Breast epithelium (tissue), 4 donors: Measurements from ENCODE around the gene NLRP9. TPM values are rescaled to one million over a fixed set of nuclear protein-coding genes. Genes with fewer than 3 reads are reported as not detected.

Source experiments
- DNase-seq, 2 donors: peaks; one replicate each; pipeline ENCODE4 v3.0.0-alpha.2; 2019; ENCODE audit warnings: low spot score in 2 of 2
- H3K27ac ChIP-seq, 2 donors: fragments of 200-600 bp; sonication (generic) in 1 of 2; one replicate each; pipeline ENCODE4 v1.5.1; 2016 to 2019; ENCODE audit warnings: mild to moderate bottlenecking in 1 of 2
- H3K27me3 ChIP-seq, 2 donors: fragments of 200-600 bp; sonication (generic) in 1 of 2; one replicate each; pipeline versions ENCODE4 v1.5.1 to v1.6.0; 2017 to 2019; ENCODE audit warnings: control low read depth in 1 of 2, mild to moderate bottlenecking in 1 of 2
- H3K36me3 ChIP-seq: fragments of 200-600 bp; one replicate; pipeline ENCODE4 v1.5.1; 2019
- H3K4me1 ChIP-seq, 2 donors: fragments of 200-600 bp; sonication (generic); one replicate each; pipeline ENCODE4 v1.5.1; 2016 to 2019; ENCODE audit warnings: control low read depth in 1 of 2
- H3K4me3 ChIP-seq, 3 donors: fragments of 200-600 bp; sonication (generic); 1 replicate in 2 of 3; 2 replicates in 1 of 3; pipeline ENCODE4 v1.5.1; 2016 to 2019; ENCODE audit warnings: mild to moderate bottlenecking in 3 of 3, moderate library complexity in 2 of 3
- H3K9me3 ChIP-seq, 2 donors: fragments of 200-600 bp; sonication (generic) in 1 of 2; one replicate each; pipeline ENCODE4 v1.5.1; 2016 to 2019; ENCODE audit warnings: control low read depth in 1 of 2
- POLR2A ChIP-seq: fragments of 450-650 bp; IDR thresholded peaks from one replicate; pipeline ENCODE4 v1.6.1; 2016; ENCODE audit warnings: antibody characterized with exemption, mild to moderate bottlenecking, moderate library complexity
- POLR2AphosphoS5 ChIP-seq, 3 donors: sonication (generic); formaldehyde crosslinking; IDR thresholded peaks; one replicate each; pipeline ENCODE4 v1.6.1; 2017; ENCODE audit warnings: antibody characterized with exemption in 3 of 3
- intact Hi-C: fragments of 100-400 bp; cut with DNase I; formaldehyde crosslinking; loops from one replicate; pipeline ENCODE4 v1.15.1; 2023; ENCODE audit warnings: low total_unique reads
- total RNA-seq, 3 donors: library from RNA; depleted of rRNA; stranded (reverse); fragments of >200 nt; gene quantifications; one replicate each; pipeline ENCODE4 v1.1.0, GENCODE V29; 2016
- TF ChIP-seq, protein P1 (sequence below), 3 donors: fragments of 450-650 bp; IDR thresholded peaks; one replicate each; pipeline ENCODE4 v1.5.1; 2016 to 2017; ENCODE audit warnings: antibody characterized with exemption in 3 of 3, mild to moderate bottlenecking in 3 of 3, moderate library complexity in 3 of 3

NLRP9 gene
- total RNA-seq, 3 donors from 2014 or later: not detected

DNA sequence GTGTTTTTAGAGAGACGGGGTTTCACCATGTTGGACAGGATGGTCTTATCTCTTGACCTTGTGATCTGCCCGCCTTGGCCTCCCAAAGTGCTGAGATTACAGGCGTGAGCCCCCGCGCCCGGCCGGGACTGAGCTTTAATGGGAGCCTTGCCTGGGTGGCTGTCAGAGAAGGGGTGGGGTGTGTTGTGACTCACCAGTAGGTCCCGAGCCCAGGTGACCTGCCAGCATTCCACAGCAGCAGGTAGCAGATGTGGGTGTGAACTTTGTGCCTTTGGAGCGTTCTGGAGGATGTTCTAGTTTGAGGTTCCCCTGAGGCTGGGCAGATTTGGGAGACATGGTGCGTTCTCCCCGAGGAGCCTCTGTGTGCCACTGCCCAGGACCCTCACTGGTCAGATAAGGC lies 70.2 kb downstream of the NLRP9 start:
- H3K36me3 ChIP-seq: peaks cover 36% of the 10 kb centered on the region

DNA sequence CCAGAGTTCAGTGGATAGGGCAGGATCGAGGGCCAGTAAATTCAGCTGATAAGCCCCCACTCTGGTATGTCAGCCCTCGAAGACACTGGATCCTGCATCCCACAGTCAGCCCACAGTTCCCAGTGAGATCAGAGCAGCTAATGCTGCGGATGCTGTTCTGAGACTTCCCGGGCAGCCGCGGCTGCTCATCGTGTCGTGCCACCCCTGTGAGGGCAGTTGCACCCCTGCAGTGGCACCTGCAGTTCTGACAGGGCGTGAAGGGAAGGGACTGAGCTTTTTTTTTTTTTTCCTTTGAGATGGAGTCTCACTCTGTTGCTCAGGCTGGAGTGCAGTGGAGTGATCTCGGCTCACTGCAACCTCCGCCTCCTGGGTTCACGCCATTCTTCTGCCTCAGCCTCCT lies 70.7 kb downstream of the NLRP9 start:
- H3K9me3 ChIP-seq: no peaks in the 10 kb centered on the region
- TF ChIP-seq, protein P1, sequence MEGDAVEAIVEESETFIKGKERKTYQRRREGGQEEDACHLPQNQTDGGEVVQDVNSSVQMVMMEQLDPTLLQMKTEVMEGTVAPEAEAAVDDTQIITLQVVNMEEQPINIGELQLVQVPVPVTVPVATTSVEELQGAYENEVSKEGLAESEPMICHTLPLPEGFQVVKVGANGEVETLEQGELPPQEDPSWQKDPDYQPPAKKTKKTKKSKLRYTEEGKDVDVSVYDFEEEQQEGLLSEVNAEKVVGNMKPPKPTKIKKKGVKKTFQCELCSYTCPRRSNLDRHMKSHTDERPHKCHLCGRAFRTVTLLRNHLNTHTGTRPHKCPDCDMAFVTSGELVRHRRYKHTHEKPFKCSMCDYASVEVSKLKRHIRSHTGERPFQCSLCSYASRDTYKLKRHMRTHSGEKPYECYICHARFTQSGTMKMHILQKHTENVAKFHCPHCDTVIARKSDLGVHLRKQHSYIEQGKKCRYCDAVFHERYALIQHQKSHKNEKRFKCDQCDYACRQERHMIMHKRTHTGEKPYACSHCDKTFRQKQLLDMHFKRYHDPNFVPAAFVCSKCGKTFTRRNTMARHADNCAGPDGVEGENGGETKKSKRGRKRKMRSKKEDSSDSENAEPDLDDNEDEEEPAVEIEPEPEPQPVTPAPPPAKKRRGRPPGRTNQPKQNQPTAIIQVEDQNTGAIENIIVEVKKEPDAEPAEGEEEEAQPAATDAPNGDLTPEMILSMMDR (IDR thresholded peaks at IDR 0.05): no peak
- H3K4me3 ChIP-seq: no peak overlapping the region
- no peak overlapping the region for H3K27ac ChIP-seq
- DNase-seq: no peak
- no peaks in the 10 kb centered on the region for H3K4me1 ChIP-seq
- intact Hi-C loops: no loop called here
- no peaks in the 10 kb centered on the region for H3K27me3 ChIP-seq
- peaks cover 40% of the 10 kb centered on the region for H3K36me3 ChIP-seq

More for the DNA sequence above, 70.2 kb downstream of the NLRP9 start:
- Histone ChIP-seq H3K27ac (no peak overlapping the region), H3K27me3 (no peaks in the 10 kb centered on the region), H3K4me3 (no peak overlapping the region), H3K4me1 (no peaks in the 10 kb centered on the region), H3K9me3 (no peaks in the 10 kb centered on the region)
- DNase-seq: no peak
- no peak for TF ChIP-seq POLR2A
- intact Hi-C loops: no loop called here

DNA sequence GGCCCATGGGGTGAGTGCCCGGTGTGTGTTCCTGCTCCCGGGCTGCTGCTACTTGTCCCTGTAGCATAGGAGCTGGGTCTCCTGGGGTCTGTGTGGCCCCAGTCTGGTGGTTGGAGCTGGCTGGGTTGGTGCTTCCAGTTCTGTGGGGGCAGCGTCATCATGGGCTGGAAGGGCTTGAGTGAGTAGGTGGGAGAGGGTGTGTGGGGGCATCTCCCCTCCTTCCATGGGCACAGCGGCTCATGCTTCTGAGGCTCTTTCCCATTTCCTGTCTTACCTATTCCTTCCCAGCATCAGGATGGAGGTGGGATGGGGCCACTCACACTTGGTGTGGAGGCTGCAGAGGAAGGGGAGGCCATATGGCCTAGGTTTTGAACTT lies 71.2 kb downstream of the NLRP9 start:
- TF ChIP-seq POLR2A: no peak
- no peak for TF ChIP-seq POLR2AphosphoS5 (IDR thresholded peaks at IDR 0.05)
- TF ChIP-seq, protein P1 (IDR thresholded peaks at IDR 0.05): no peak
- Histone ChIP-seq H3K27ac (no peak overlapping the region), H3K36me3 (peaks cover 40% of the 10 kb centered on the region), H3K27me3 (no peaks in the 10 kb centered on the region), H3K9me3 (no peaks in the 10 kb centered on the region), H3K4me1 (no peaks in the 10 kb centered on the region), H3K4me3 (no peak overlapping the region)
- intact Hi-C loops: no loop called here
- DNase-seq: no peak

DNA sequence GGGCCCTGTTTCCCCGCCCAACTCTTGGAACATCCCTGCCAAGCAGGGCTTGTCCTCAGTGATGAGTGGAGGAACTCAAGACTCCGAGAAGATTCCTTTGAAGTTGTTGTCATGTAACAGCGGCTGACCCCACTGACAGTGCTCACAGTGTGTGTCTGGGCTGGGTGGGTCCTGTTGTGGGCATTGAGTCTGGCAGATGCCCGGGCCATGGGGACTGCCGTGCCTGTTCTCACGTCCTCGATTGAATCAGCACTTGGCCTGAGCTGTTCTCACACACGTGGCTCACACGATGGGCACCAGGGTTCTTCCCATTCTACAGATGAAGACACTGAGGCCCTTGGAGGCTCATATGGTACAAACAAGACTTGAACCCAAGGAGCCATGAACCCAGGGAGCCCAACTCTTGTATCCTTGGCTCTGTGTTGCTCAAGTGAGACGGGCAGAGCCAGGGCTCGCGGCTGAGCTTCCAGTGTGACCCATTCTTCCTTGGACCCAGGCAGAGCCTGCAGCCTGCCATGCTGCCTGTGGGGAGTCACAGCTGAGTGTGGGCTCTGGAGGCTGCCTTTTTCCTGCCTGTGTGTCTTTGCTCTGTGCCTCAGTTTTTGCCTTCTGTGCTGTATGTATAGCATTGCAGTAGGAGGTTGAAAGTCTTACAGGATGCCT lies 71.7 kb downstream of the NLRP9 start:
- peaks cover 40% of the 10 kb centered on the region for H3K36me3 ChIP-seq
- H3K27me3 ChIP-seq: no peaks in the 10 kb centered on the region
- TF ChIP-seq POLR2AphosphoS5 (IDR thresholded peaks at IDR 0.05): no peak
- intact Hi-C loops: no loop called here
- no peak overlapping the region for H3K4me3 ChIP-seq
- no peaks in the 10 kb centered on the region for H3K4me1 ChIP-seq
- H3K9me3 ChIP-seq: no peaks in the 10 kb centered on the region
- no peak for DNase-seq
- H3K27ac ChIP-seq: no peak overlapping the region

DNA sequence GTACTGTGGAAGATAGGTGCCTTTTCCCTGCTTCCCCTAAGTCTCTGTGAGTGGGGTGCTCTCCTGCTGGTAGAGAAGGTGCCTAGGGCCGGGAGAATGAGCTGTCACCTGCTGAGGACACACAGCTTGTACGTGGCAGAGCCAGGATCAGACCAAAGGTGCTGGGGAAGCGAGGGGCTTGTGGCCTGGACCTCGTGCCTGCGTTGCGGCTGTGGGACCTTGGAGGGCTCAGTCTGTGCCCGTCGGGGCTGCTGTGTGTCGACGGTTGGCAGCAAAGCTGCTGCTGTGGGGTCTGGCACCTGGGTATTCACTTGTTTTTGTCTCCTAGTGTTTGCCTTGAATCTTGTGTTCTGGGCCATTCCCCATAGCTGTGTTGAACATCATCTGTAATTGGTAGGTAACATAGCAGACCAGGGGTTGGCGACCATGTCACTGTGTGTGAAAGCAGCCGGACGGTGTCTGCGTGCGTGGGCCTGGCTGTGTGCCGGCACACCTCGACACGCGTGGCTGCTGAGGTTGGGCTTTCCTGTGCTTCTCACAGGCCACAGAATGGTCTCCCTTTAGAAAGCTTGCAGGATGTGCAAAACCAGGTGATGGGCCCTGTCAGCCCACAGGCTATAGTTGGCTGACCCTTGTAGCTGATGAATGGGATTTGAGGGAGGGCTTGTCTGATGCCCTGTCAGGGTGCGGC lies 74.2 kb downstream of the NLRP9 start:
- no peak for DNase-seq

DNA sequence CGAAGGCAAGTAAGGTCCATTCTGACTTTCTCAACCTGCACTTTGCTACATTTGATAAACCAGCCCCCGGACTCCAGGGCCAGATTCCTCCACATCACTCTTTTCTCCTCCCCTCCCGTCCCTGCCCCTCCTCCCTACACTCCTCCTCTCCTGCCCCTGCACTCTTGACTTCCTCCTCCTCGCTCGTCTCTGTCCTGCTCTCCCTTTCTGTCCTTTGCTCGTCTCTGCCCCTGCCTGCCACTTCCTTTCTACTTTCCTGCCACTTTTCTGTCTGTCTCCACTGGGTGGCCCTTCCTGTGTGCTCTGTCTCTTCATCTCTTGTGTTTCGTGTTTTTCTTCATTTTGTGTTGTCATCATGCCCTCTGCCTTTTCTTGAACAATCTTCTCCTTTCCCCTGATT lies 76.4 kb downstream of the NLRP9 start:
- Histone ChIP-seq H3K4me1 (peaks cover 14 to 26% of the 10 kb centered on the region in 2 donors), H3K4me3 (no peak overlapping the region), H3K27me3 (no peaks in the 10 kb centered on the region), H3K9me3 (no peaks in the 10 kb centered on the region), H3K36me3 (peaks cover 31% of the 10 kb centered on the region), H3K27ac (no peak overlapping the region)
- no peak for DNase-seq
- no peak for TF ChIP-seq POLR2AphosphoS5 (IDR thresholded peaks at IDR 0.05)
- no peak for TF ChIP-seq POLR2A
- TF ChIP-seq, protein P1 (IDR thresholded peaks at IDR 0.05): no peak
- intact Hi-C loops: no loop called here

More for the DNA sequence above, 74.2 kb downstream of the NLRP9 start:
- TF ChIP-seq, protein P1 (IDR thresholded peaks at IDR 0.05): no peak
- TF ChIP-seq POLR2A: no peak
- no peaks in the 10 kb centered on the region for H3K9me3 ChIP-seq
- intact Hi-C loops: no loop called here
- peaks cover 3 to 4% of the 10 kb centered on the region in 2 donors for H3K4me1 ChIP-seq
- H3K36me3 ChIP-seq: peaks cover 35% of the 10 kb centered on the region
- no peak overlapping the region for H3K27ac ChIP-seq
- H3K4me3 ChIP-seq: no peak overlapping the region
- H3K27me3 ChIP-seq: no peaks in the 10 kb centered on the region
